DOHH2 (cell line): ENCODE measurements around the gene AGA.

ENCODE experiments used
- H3F3A ChIP-seq: fragments of 200-600 bp; sonication (generic), shearing (Covaris generic); 2 replicates; pipeline ENCODE4 v1.6.0; 2016; ENCODE audit warnings: antibody characterized with exemption, mild to moderate bottlenecking; ENCODE audit not compliant: control insufficient read depth, insufficient read depth
- H3K27ac ChIP-seq: fragments of 200-600 bp; sonication (generic); 2 replicates; pipeline ENCODE4 v1.5.1; 2014; ENCODE audit warnings: low read depth, mild to moderate bottlenecking, low read length, moderate library complexity
- H3K27me3 ChIP-seq: fragments of 200-600 bp; sonication (generic); 2 replicates; pipeline ENCODE4 v1.6.1; 2014; ENCODE audit warnings: mild to moderate bottlenecking, low read length, mixed read lengths; ENCODE audit not compliant: control insufficient read depth
- H3K36me3 ChIP-seq: fragments of 200-600 bp; sonication (generic); 2 replicates; pipeline ENCODE4 v1.6.1; 2014; ENCODE audit warnings: mild to moderate bottlenecking, low read length, moderate library complexity, mixed read lengths; ENCODE audit not compliant: control insufficient read depth
- H3K4me1 ChIP-seq: fragments of 200-600 bp; sonication (generic); 2 replicates; pipeline ENCODE4 v1.6.1; 2014; ENCODE audit warnings: mild to moderate bottlenecking, low read length, mixed read lengths; ENCODE audit not compliant: control insufficient read depth
- H3K4me2 ChIP-seq: fragments of 200-600 bp; sonication (generic); 2 replicates; pipeline ENCODE4 v1.6.0; 2014; ENCODE audit warnings: mild to moderate bottlenecking, low read length, moderate library complexity
- H3K4me3 ChIP-seq: fragments of 200-600 bp; sonication (generic); 2 replicates; pipeline ENCODE4 v1.5.1; 2014; ENCODE audit warnings: mild to moderate bottlenecking, low read length, mixed read lengths
- H3K79me2 ChIP-seq: fragments of 200-600 bp; sonication (generic); 2 replicates; pipeline ENCODE4 v1.6.1; 2014; ENCODE audit warnings: mild to moderate bottlenecking, low read length, mixed read lengths; ENCODE audit not compliant: control insufficient read depth
- H3K9me2 ChIP-seq: fragments of 200-600 bp; sonication (generic); replicated peaks from 2 replicates; pipeline ENCODE4 v1.6.1; 2014; ENCODE audit warnings: mild to moderate bottlenecking, low read length, mixed read lengths; ENCODE audit not compliant: control insufficient read depth
- H3K9me3 ChIP-seq: fragments of 200-600 bp; sonication (generic); 2 replicates; pipeline ENCODE4 v1.6.1; 2014; ENCODE audit warnings: antibody characterized with exemption, low read length, mixed read lengths; ENCODE audit not compliant: control insufficient read depth, insufficient read depth
- H4K20me1 ChIP-seq: fragments of 200-600 bp; sonication (generic); 2 replicates; pipeline ENCODE4 v1.6.0; 2014; ENCODE audit warnings: low read depth, mild to moderate bottlenecking, antibody characterized with exemption, low read length, moderate library complexity; ENCODE audit not compliant: control insufficient read depth, insufficient read depth
- EZH2phosphoT487 ChIP-seq: fragments of 200-600 bp; sonication (generic); IDR thresholded peaks from 2 replicates; pipeline ENCODE4 v1.6.1; 2017; ENCODE audit warnings: borderline replicate concordance, mild to moderate bottlenecking, antibody characterized with exemption, low read length, moderate library complexity, mixed read lengths
- TF ChIP-seq, protein P1 (sequence below): fragments of 200-600 bp; sonication (generic); IDR thresholded peaks from one replicate; pipeline ENCODE4 v1.5.1; 2014; ENCODE audit warnings: antibody characterized with exemption, mild to moderate bottlenecking, low read depth, low read length; ENCODE audit not compliant: poor library complexity, severe bottlenecking

The AGA gene

GRCh38 chr4:177401658-177402273 is 40.5 kb downstream of the AGA start:
- Histone ChIP-seq H3K27me3 (no peaks in the 10 kb centered on the region), H3K79me2 (no peaks in the 10 kb centered on the region), H3K4me1 (no peaks in the 10 kb centered on the region), H3K4me2 (no peak overlapping the region), H3K9me3 (no peaks in the 10 kb centered on the region), H3K27ac (no peak overlapping the region), H3F3A (no peaks in the 10 kb centered on the region), H3K9me2 (no peaks in the 10 kb centered on the region), H3K4me3 (no peak overlapping the region), H3K36me3 (no peaks in the 10 kb centered on the region), H4K20me1 (no peaks in the 10 kb centered on the region)
- TF ChIP-seq EZH2phosphoT487 = no peak
- TF ChIP-seq, protein P1, sequence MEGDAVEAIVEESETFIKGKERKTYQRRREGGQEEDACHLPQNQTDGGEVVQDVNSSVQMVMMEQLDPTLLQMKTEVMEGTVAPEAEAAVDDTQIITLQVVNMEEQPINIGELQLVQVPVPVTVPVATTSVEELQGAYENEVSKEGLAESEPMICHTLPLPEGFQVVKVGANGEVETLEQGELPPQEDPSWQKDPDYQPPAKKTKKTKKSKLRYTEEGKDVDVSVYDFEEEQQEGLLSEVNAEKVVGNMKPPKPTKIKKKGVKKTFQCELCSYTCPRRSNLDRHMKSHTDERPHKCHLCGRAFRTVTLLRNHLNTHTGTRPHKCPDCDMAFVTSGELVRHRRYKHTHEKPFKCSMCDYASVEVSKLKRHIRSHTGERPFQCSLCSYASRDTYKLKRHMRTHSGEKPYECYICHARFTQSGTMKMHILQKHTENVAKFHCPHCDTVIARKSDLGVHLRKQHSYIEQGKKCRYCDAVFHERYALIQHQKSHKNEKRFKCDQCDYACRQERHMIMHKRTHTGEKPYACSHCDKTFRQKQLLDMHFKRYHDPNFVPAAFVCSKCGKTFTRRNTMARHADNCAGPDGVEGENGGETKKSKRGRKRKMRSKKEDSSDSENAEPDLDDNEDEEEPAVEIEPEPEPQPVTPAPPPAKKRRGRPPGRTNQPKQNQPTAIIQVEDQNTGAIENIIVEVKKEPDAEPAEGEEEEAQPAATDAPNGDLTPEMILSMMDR = no peak

DNA sequence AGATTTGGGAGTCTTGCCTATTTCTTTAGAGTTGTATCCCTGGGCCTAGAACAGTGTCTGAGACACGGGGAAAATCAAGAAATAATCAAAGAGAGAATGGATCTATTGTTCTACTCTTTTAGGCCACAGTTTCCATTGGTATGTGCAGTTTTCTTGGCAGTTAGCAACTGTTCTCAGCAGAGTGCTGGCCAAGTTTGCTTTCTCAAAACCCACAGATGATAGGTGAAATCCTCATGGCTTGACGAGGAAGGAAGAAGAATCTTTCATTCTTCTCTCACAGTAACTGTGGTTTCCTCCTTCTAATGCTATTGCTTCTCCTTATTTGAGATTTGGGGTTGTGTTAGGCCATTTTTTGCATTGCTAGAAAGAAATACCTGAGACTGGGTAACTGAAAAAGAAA is 42.2 kb downstream of the AGA start:
- no peaks in the 10 kb centered on the region for H3K36me3 ChIP-seq
- no peaks in the 10 kb centered on the region for H3K9me2 ChIP-seq
- no peaks in the 10 kb centered on the region for H4K20me1 ChIP-seq
- H3F3A ChIP-seq = no peaks in the 10 kb centered on the region
- H3K9me3 ChIP-seq = no peaks in the 10 kb centered on the region
- H3K79me2 ChIP-seq = no peaks in the 10 kb centered on the region
- H3K4me1 ChIP-seq = no peaks in the 10 kb centered on the region
- no peak overlapping the region for H3K27ac ChIP-seq
- H3K27me3 ChIP-seq = no peaks in the 10 kb centered on the region
- no peak overlapping the region for H3K4me3 ChIP-seq
- TF ChIP-seq EZH2phosphoT487 = no peak
- TF ChIP-seq, protein P1 = no peak
- no peak overlapping the region for H3K4me2 ChIP-seq

DNA sequence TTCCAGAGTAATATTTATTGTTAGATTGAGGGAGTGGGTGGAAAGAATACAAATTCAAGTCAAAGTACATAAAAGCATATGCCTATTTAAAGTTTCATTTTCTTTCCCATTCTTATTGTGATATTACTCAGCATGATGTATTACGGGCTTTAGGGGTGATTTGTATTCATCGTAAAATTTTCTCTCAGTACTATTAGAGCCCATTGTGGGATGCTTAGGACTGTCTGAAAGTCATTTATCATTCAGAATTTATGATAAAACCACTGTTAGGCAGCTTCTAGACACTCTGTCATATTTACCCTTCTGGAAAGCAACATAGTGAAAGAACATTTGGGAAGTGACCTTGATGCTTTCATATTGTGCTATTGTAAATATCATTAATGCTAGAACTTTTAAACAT is 45.9 kb downstream of the AGA start:
- Histone ChIP-seq H3F3A (no peaks in the 10 kb centered on the region), H3K4me1 (no peaks in the 10 kb centered on the region), H3K4me3 (no peak overlapping the region), H3K9me2 (no peaks in the 10 kb centered on the region), H3K36me3 (no peaks in the 10 kb centered on the region), H3K4me2 (no peak overlapping the region), H4K20me1 (no peaks in the 10 kb centered on the region), H3K9me3 (no peaks in the 10 kb centered on the region), H3K27ac (no peak overlapping the region), H3K79me2 (no peaks in the 10 kb centered on the region), H3K27me3 (peaks cover 5% of the 10 kb centered on the region; the same call in 1 of the 2 replicates)
- TF ChIP-seq EZH2phosphoT487 = no peak
- TF ChIP-seq, protein P1 = no peak
